Mesenchymal stem cell (in vitro differentiated cells and primary cell): Measurements from ENCODE around the gene ZFHX3.

Experiments used
- DNase-seq: peaks from one replicate; pipeline ENCODE4 v3.0.0-alpha.2; 2013
- H2AFZ ChIP-seq: one replicate; pipeline ENCODE4 v1.6.1; 2013; ENCODE audit warnings: low read depth, mild to moderate bottlenecking, control low read depth, inconsistent platforms, low read length, moderate library complexity
- H2AK5ac ChIP-seq: 2 replicates; pipeline ENCODE4 v1.6.1; 2013; ENCODE audit warnings: low read length, moderate library complexity, mild to moderate bottlenecking, inconsistent platforms; ENCODE audit not compliant: severe bottlenecking
- H2BK120ac ChIP-seq: one replicate; pipeline ENCODE4 v1.6.1; 2013; ENCODE audit warnings: low read depth, mild to moderate bottlenecking, inconsistent platforms, low read length, moderate library complexity
- H2BK12ac ChIP-seq, 2 experiments: one replicate each; pipeline ENCODE4 v1.6.1; 2013; ENCODE audit warnings: inconsistent platforms in 2 of 2, low read length in 2 of 2, mild to moderate bottlenecking in 2 of 2, moderate library complexity in 2 of 2, control low read depth in 1 of 2
- H2BK15ac ChIP-seq: one replicate; pipeline ENCODE4 v1.6.1; 2013; ENCODE audit warnings: mild to moderate bottlenecking, low read depth, inconsistent platforms; ENCODE audit not compliant: poor library complexity, severe bottlenecking
- H2BK5ac ChIP-seq: 2 replicates; pipeline ENCODE4 v1.6.1; 2013; ENCODE audit warnings: low read depth, mild to moderate bottlenecking, low read length, control low read depth, inconsistent platforms; ENCODE audit not compliant: poor library complexity, severe bottlenecking
- H3K14ac ChIP-seq, 2 experiments: one replicate each; pipeline ENCODE4 v1.6.1; 2013; ENCODE audit warnings: inconsistent platforms in 2 of 2, low read length in 2 of 2, control low read depth in 1 of 2, mild to moderate bottlenecking in 1 of 2, moderate library complexity in 1 of 2
- H3K18ac ChIP-seq, 2 experiments: one replicate each; pipeline ENCODE4 v1.6.1; 2013; ENCODE audit warnings: inconsistent platforms in 2 of 2, low read length in 2 of 2, control low read depth in 1 of 2, low read depth in 1 of 2, mild to moderate bottlenecking in 1 of 2
- H3K23ac ChIP-seq, 2 experiments: one replicate each; pipeline ENCODE4 v1.6.1; 2013; ENCODE audit warnings: inconsistent platforms in 2 of 2, low read length in 2 of 2, mild to moderate bottlenecking in 2 of 2, moderate library complexity in 2 of 2, control low read depth in 1 of 2
- H3K27ac ChIP-seq: 2 replicates; pipeline ENCODE4 v1.5.1; 2013; ENCODE audit warnings: mild to moderate bottlenecking, moderate library complexity, low read length, control low read depth, inconsistent platforms; ENCODE audit not compliant: poor library complexity, severe bottlenecking
- H3K27me3 ChIP-seq, 2 experiments: 2 replicates each; pipeline versions ENCODE4 v1.6.1 to v1.7.0; 2013; ENCODE audit warnings: low read length in 2 of 2, mild to moderate bottlenecking in 2 of 2, moderate library complexity in 2 of 2, control low read depth in 1 of 2, inconsistent platforms in 1 of 2; ENCODE audit not compliant: control insufficient read depth in 1 of 2, insufficient read depth in 1 of 2
- H3K36me3 ChIP-seq, 2 experiments: 2 replicates each; pipeline versions ENCODE4 v1.6.1 to v1.7.0; 2013; ENCODE audit warnings: low read length in 2 of 2, control low read depth in 1 of 2, inconsistent platforms in 1 of 2, low read depth in 1 of 2, mild to moderate bottlenecking in 1 of 2; ENCODE audit not compliant: insufficient read depth in 2 of 2, control insufficient read depth in 1 of 2
- H3K4ac ChIP-seq, 2 experiments: one replicate each; pipeline ENCODE4 v1.6.1; 2013; ENCODE audit warnings: inconsistent platforms in 2 of 2, low read length in 2 of 2, mild to moderate bottlenecking in 2 of 2, moderate library complexity in 2 of 2, control low read depth in 1 of 2, low read depth in 1 of 2
- H3K4me1 ChIP-seq: 2 replicates; pipeline ENCODE4 v1.6.1; 2013; ENCODE audit warnings: low read depth, low read length, control low read depth; ENCODE audit not compliant: control insufficient read depth, insufficient read depth
- H3K4me2 ChIP-seq: 2 replicates; pipeline ENCODE4 v1.6.1; 2013; ENCODE audit warnings: low read length, mild to moderate bottlenecking, inconsistent platforms; ENCODE audit not compliant: poor library complexity, severe bottlenecking
- H3K4me3 ChIP-seq, 2 experiments: 2 replicates each; pipeline versions ENCODE4 v1.5.1 to v1.7.0; 2013; ENCODE audit warnings: low read length in 2 of 2, mild to moderate bottlenecking in 2 of 2, control low read depth in 1 of 2, low read depth in 1 of 2; ENCODE audit not compliant: insufficient read depth in 1 of 2
- H3K79me1 ChIP-seq: replicated peaks from 2 replicates; pipeline ENCODE4 v1.6.1; 2013; ENCODE audit warnings: mild to moderate bottlenecking, control low read depth, low read length, inconsistent platforms; ENCODE audit not compliant: poor library complexity, severe bottlenecking
- H3K9ac ChIP-seq: 2 replicates; pipeline ENCODE4 v1.7.0; 2013; ENCODE audit warnings: mild to moderate bottlenecking, low read length, moderate library complexity
- H3K9me3 ChIP-seq: 2 replicates; pipeline ENCODE4 v1.7.0; 2013; ENCODE audit warnings: mild to moderate bottlenecking, low read length; ENCODE audit not compliant: control insufficient read depth
- H4K8ac ChIP-seq: one replicate; pipeline ENCODE4 v1.6.1; 2013; ENCODE audit warnings: inconsistent platforms, mild to moderate bottlenecking, low read length, moderate library complexity
- H4K91ac ChIP-seq: one replicate; pipeline ENCODE4 v1.6.1; 2013; ENCODE audit warnings: mild to moderate bottlenecking, low read length, inconsistent platforms
- WGBS: methylation state at CpG from one replicate; pipeline ENCODE4 v1.1.7; 2013; ENCODE audit warnings: mixed read lengths; 5-methylcytosine and 5-hydroxymethylcytosine counted together

The ZFHX3 gene

GRCh38 chr16:73032541-73033270 lies 15.2 kb downstream of the ZFHX3 start:
- peaks cover 20% of the 10 kb centered on the region for H3K4me1 ChIP-seq
- no peak overlapping the region for H3K23ac ChIP-seq
- no peak overlapping the region for H3K27ac ChIP-seq
- peak overlapping the region; percentile 5 to 56 for H3K4ac ChIP-seq
- peak overlapping the region; percentile 69 for H2BK120ac ChIP-seq
- no peaks in the 10 kb centered on the region for H3K27me3 ChIP-seq
- H3K9me3 ChIP-seq = no peaks in the 10 kb centered on the region
- peak overlapping the region; percentile 26 to 44 for H2BK12ac ChIP-seq
- peak; percentile 40 for DNase-seq
- peaks cover 49% of the 10 kb centered on the region for H3K79me1 ChIP-seq
- H2AFZ ChIP-seq = no peak overlapping the region
- H3K36me3 ChIP-seq = peaks cover 0 to 9% of the 10 kb centered on the region in 2 experiments
- H3K18ac ChIP-seq = peak overlapping the region; percentile 11 to 41
- no peak overlapping the region for H2BK15ac ChIP-seq
- H3K4me2 ChIP-seq = no peak overlapping the region
- no peak overlapping the region for H2AK5ac ChIP-seq
- no peak overlapping the region for H3K9ac ChIP-seq
- no peak overlapping the region for H3K14ac ChIP-seq
- WGBS = 28% methylated on average over 8 of the region's 10 CpGs
- H3K4me3 ChIP-seq = no peak overlapping the region
- peak overlapping the region; percentile 1 for H4K8ac ChIP-seq
- H4K91ac ChIP-seq = peak overlapping the region; percentile 8
- H2BK5ac ChIP-seq = no peak overlapping the region

- H3K23ac ChIP-seq = no peak overlapping the region
- no peak overlapping the region for H3K14ac ChIP-seq
- H3K9me3 ChIP-seq = no peaks in the 10 kb centered on the region
- no peak overlapping the region for H3K9ac ChIP-seq
- H3K27ac ChIP-seq = no peak overlapping the region
- WGBS = 63% methylated on average over 9 of the region's 9 CpGs
- peaks cover 16% of the 10 kb centered on the region for H3K4me1 ChIP-seq
- H3K4me3 ChIP-seq = no peak overlapping the region
- peak overlapping the region in 1 of 2 experiments; percentile 80 for H2BK12ac ChIP-seq
- peak overlapping the region; percentile 8 to 69 for H3K18ac ChIP-seq
- H3K79me1 ChIP-seq = peaks cover 50% of the 10 kb centered on the region
- H4K8ac ChIP-seq = no peak overlapping the region
- H4K91ac ChIP-seq = no peak overlapping the region
- no peak overlapping the region for H3K4me2 ChIP-seq
- H2BK15ac ChIP-seq = no peak overlapping the region
- no peak overlapping the region for H2BK5ac ChIP-seq
- H2AFZ ChIP-seq = no peak overlapping the region
- H2BK120ac ChIP-seq = no peak overlapping the region
- no peak overlapping the region for H2AK5ac ChIP-seq
- H3K27me3 ChIP-seq = no peaks in the 10 kb centered on the region
- H3K4ac ChIP-seq = peak overlapping the region in 1 of 2 experiments; percentile 86
- DNase-seq = no peak
- H3K36me3 ChIP-seq = peaks cover 0 to 9% of the 10 kb centered on the region in 2 experiments
Measured at GRCh38 chr16:73031984-73032383, 15.9 kb downstream of the ZFHX3 start.

- WGBS = 17% methylated on average over 19 of the region's 21 CpGs
- peak; percentile 93 for DNase-seq
- no peak overlapping the region for H2BK120ac ChIP-seq
- no peak overlapping the region for H2BK5ac ChIP-seq
- no peaks in the 10 kb centered on the region for H3K27me3 ChIP-seq
- H3K27ac ChIP-seq = no peak overlapping the region
- peak overlapping the region in 1 of 2 experiments; percentile 94 for H3K18ac ChIP-seq
- H2BK12ac ChIP-seq = peak overlapping the region; percentile 29 to 70
- peaks cover 14% of the 10 kb centered on the region for H3K4me1 ChIP-seq
- peak overlapping the region; percentile 54 for H4K8ac ChIP-seq
- H3K23ac ChIP-seq = no peak overlapping the region
- H2BK15ac ChIP-seq = no peak overlapping the region
- peak overlapping the region; percentile 88 for H4K91ac ChIP-seq
- H3K9me3 ChIP-seq = no peaks in the 10 kb centered on the region
- H3K9ac ChIP-seq = no peak overlapping the region
- H3K4ac ChIP-seq = peak overlapping the region in 1 of 2 experiments; percentile 86
- H2AFZ ChIP-seq = no peak overlapping the region
- no peak overlapping the region for H3K14ac ChIP-seq
- H3K79me1 ChIP-seq = peaks cover 50% of the 10 kb centered on the region
- H3K36me3 ChIP-seq = peaks cover 0 to 9% of the 10 kb centered on the region in 2 experiments
- no peak overlapping the region for H3K4me3 ChIP-seq
- no peak overlapping the region for H2AK5ac ChIP-seq
- H3K4me2 ChIP-seq = no peak overlapping the region
Measured at GRCh38 chr16:73031155-73031866, 16.6 kb downstream of the ZFHX3 start.

- H4K91ac ChIP-seq = no peak overlapping the region
- peaks cover 50% of the 10 kb centered on the region for H3K79me1 ChIP-seq
- H3K23ac ChIP-seq = no peak overlapping the region
- H3K9me3 ChIP-seq = no peaks in the 10 kb centered on the region
- 85% methylated on average over 6 of the region's 9 CpGs for WGBS
- H3K36me3 ChIP-seq = peaks cover 0 to 4% of the 10 kb centered on the region in 2 experiments
- no peak overlapping the region for H2BK120ac ChIP-seq
- no peak overlapping the region for H3K4me2 ChIP-seq
- no peak for DNase-seq
- no peak overlapping the region for H2AK5ac ChIP-seq
- H3K4ac ChIP-seq = no peak overlapping the region
- no peak overlapping the region for H2BK5ac ChIP-seq
- H3K14ac ChIP-seq = no peak overlapping the region
- no peak overlapping the region for H2AFZ ChIP-seq
- H3K27me3 ChIP-seq = no peaks in the 10 kb centered on the region
- no peak overlapping the region for H3K18ac ChIP-seq
- H3K4me3 ChIP-seq = no peak overlapping the region
- no peak overlapping the region for H2BK15ac ChIP-seq
- no peak overlapping the region for H4K8ac ChIP-seq
- H3K9ac ChIP-seq = no peak overlapping the region
- peaks cover 13% of the 10 kb centered on the region for H3K4me1 ChIP-seq
- no peak overlapping the region for H3K27ac ChIP-seq
- H2BK12ac ChIP-seq = peak overlapping the region in 1 of 2 experiments; percentile 80
Measured at GRCh38 chr16:73028721-73029361, 19.1 kb downstream of the ZFHX3 start.
